RWPE2 (cell line): ENCODE results near the gene BTG1.

Experiments
- ATAC-seq: fragments of 200-7000 bp; cut with Tn5 transposase; 3 replicates; pipeline ENCODE4 v1.9.1; 2021; ENCODE audit warnings: low read depth
- DNase-seq: peaks from one replicate; pipeline ENCODE4 v3.0.0-alpha.2; 2020; ENCODE audit warnings: low spot score
- H3K27ac ChIP-seq: fragments of 450-650 bp; 2 replicates; pipeline ENCODE4 v1.5.1; 2017; ENCODE audit warnings: mild to moderate bottlenecking; ENCODE audit not compliant: poor library complexity, severe bottlenecking
- H3K27me3 ChIP-seq: fragments of 250-450 bp; sonication (Bioruptor Pico); 2 replicates; pipeline ENCODE4 v1.5.1; 2021; ENCODE audit warnings: mild to moderate bottlenecking, moderate library complexity; ENCODE audit not compliant: insufficient read depth, poor library complexity, severe bottlenecking
- H3K36me3 ChIP-seq: fragments of 250-450 bp; sonication (Bioruptor Pico); 2 replicates; pipeline ENCODE4 v1.5.1; 2020; ENCODE audit warnings: low read depth, mild to moderate bottlenecking, moderate library complexity
- H3K4me1 ChIP-seq: fragments of 250-450 bp; sonication (Bioruptor Pico); 2 replicates; pipeline ENCODE4 v1.5.1; 2021; ENCODE audit warnings: mild to moderate bottlenecking, moderate library complexity; ENCODE audit not compliant: insufficient read depth, poor library complexity, severe bottlenecking
- H3K4me3 ChIP-seq: fragments of 250-450 bp; sonication (Bioruptor Pico); 2 replicates; pipeline ENCODE4 v1.5.1; 2021; ENCODE audit warnings: mild to moderate bottlenecking, moderate library complexity; ENCODE audit not compliant: severe bottlenecking
- H3K9me3 ChIP-seq: fragments of 250-450 bp; sonication (Bioruptor Pico); 2 replicates; pipeline ENCODE4 v1.5.1; 2021; ENCODE audit warnings: mild to moderate bottlenecking, moderate library complexity; ENCODE audit not compliant: severe bottlenecking
- TF ChIP-seq, protein P1 (sequence below): fragments of 450-650 bp; IDR thresholded peaks from one replicate; pipeline ENCODE4 v1.5.1; 2017; ENCODE audit warnings: mild to moderate bottlenecking, moderate library complexity; ENCODE audit not compliant: poor library complexity, severe bottlenecking

Gene BTG1

DNA sequence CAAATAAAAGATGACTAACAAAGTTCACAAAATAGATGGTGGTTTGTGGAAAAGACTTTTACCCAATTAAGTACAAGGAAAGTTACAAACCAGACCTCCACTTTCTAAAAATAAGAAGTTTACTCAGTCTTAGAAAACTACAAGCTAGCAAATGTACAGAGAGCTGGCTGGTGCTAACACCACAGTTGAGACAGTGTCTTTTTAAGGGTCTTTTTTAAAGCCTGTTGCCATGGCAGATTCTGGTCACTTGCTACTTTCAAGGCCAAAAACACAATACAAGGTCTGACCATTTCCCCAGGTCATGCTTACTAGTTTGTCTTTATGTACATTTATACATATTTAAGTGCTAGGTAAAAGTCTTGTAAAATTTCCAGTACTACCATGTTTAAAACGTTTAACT, 2.4 kb downstream of the BTG1 start:
- peaks cover 54% of the 10 kb centered on the region for H3K36me3 ChIP-seq
- no peak for ATAC-seq
- H3K4me1 ChIP-seq: peaks cover 34% of the 10 kb centered on the region
- H3K27ac ChIP-seq: peak overlapping the region; percentile 95
- TF ChIP-seq, protein P1, sequence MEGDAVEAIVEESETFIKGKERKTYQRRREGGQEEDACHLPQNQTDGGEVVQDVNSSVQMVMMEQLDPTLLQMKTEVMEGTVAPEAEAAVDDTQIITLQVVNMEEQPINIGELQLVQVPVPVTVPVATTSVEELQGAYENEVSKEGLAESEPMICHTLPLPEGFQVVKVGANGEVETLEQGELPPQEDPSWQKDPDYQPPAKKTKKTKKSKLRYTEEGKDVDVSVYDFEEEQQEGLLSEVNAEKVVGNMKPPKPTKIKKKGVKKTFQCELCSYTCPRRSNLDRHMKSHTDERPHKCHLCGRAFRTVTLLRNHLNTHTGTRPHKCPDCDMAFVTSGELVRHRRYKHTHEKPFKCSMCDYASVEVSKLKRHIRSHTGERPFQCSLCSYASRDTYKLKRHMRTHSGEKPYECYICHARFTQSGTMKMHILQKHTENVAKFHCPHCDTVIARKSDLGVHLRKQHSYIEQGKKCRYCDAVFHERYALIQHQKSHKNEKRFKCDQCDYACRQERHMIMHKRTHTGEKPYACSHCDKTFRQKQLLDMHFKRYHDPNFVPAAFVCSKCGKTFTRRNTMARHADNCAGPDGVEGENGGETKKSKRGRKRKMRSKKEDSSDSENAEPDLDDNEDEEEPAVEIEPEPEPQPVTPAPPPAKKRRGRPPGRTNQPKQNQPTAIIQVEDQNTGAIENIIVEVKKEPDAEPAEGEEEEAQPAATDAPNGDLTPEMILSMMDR: no peak
- no peaks in the 10 kb centered on the region for H3K27me3 ChIP-seq
- H3K4me3 ChIP-seq: peak overlapping the region; percentile 80
- no peaks in the 10 kb centered on the region for H3K9me3 ChIP-seq
- DNase-seq: no peak

DNA sequence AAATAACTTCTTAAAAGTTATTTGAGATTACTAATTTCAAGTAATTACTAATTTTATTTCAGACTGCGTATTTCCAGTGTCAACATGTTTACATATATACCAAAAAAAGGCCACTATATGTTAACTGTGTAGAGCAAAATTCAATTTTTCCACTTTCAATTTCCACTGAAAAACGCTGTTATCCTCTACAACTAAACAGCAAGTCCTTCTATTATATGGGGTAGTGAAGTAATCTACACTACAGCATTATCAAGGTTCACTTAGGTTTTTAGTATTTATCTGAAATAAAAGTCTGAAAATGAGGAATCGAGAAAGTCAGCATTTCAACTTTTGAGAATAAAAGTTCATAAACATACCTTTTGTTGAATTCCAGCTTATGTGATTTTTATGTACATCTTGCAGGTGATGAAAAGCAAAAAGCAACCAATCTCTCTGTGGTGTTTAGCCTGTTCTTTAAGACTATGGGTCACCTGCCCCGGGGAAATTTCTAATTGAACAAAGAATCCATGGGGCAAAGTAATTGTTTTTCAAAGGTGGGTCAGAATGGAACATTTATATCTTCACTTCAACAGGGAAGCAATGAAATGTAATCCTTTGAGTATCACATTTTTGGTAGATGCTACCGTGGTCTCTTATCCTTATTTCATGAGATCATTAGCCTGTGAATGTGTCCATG, 3.3 kb downstream of the BTG1 start:
- no peak for DNase-seq
- TF ChIP-seq, protein P1: no peak
- H3K27ac ChIP-seq: peak overlapping the region; percentile 95
- H3K36me3 ChIP-seq: peaks cover 54% of the 10 kb centered on the region
- H3K9me3 ChIP-seq: no peaks in the 10 kb centered on the region
- no peaks in the 10 kb centered on the region for H3K27me3 ChIP-seq
- peaks cover 43% of the 10 kb centered on the region for H3K4me1 ChIP-seq
- peak overlapping the region; percentile 80 for H3K4me3 ChIP-seq
- no peak for ATAC-seq

DNA sequence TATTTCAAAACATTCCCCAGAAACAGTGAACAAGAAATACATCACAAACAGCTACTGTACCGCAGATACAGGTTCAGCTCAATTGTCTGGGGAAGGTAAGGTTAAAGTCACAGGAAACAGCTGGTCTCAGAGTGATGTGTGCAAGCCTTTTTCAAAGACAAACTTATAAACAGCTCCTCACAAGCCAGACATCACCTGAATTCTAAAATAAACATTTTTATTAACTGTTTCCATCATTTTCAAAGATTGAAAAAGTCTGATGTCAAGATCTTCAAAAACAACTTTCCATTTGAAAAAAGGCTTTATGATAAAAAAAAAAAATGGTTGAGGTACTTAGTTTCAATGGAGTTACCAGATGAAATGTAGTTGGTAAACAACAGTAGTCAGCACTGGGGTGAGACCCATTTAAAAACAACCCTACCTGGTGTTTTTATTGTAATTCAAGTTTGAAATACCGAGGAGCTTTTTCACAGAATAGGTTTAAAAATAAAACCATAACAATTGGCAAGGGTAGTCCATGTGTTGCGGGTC, 4.0 kb downstream of the BTG1 start:
- H3K27ac ChIP-seq: peak overlapping the region; percentile 95

DNA sequence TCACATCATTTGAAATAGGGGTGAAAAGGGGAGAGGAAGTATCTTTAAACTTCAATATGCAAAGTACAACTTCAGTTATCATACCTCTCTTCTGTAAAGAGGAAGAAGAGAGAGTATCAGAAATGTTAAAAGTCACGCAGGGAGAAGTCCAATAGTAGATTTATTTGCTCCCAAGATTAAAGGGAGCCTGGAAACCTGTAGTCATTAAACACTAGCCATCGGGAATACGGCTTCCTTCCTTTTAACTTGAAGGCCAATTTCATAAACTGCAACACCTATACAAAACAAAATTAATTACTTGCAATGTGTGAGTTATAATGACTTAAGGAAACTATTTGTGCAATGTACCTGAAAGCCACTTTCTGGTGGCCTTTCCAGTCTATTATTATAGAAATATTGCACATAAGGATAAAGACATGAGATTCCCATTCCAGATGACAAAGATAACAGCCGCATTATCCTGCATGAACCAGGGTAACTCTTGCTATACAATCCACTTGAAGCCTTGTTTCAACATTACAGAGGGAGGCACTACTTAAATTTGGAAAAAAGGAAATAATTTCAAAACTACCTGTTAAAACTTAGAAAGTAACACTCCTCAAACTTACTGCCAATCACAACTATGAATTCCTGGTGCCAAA, 4.6 kb downstream of the BTG1 start:
- H3K27ac ChIP-seq: peak overlapping the region; percentile 95

More for the DNA sequence above, 4.0 kb downstream of the BTG1 start:
- Histone ChIP-seq H3K9me3 (no peaks in the 10 kb centered on the region), H3K4me3 (peak overlapping the region; percentile 80), H3K27me3 (no peaks in the 10 kb centered on the region), H3K36me3 (peaks cover 54% of the 10 kb centered on the region), H3K4me1 (peaks cover 50% of the 10 kb centered on the region)
- ATAC-seq (no peak), DNase-seq (no peak)
- TF ChIP-seq, protein P1: no peak

More for the DNA sequence above, 4.6 kb downstream of the BTG1 start:
- TF ChIP-seq, protein P1: no peak
- peak overlapping the region; percentile 80 for H3K4me3 ChIP-seq
- DNase-seq: no peak
- H3K4me1 ChIP-seq: peaks cover 56% of the 10 kb centered on the region
- H3K9me3 ChIP-seq: no peaks in the 10 kb centered on the region
- H3K36me3 ChIP-seq: peaks cover 54% of the 10 kb centered on the region
- no peak for ATAC-seq
- no peaks in the 10 kb centered on the region for H3K27me3 ChIP-seq
